HepG2 (cell line): ENCODE results near the gene GHRL. TPM values are rescaled to one million over a fixed set of nuclear protein-coding genes. Genes with fewer than 3 reads are reported as not detected.

Experiments used
- ATAC-seq: fragments of 200-7000 bp; cut with Tn5 transposase; 3 replicates; pipeline ENCODE4 v1.9.1; 2020; ENCODE audit warnings: mild to moderate bottlenecking, moderate library complexity
- BruUV-seq: library from RNA; stranded (reverse); fragments of 400-500 nt; replicated peaks from 2 replicates; lab custom pipeline; 2021; lab: Mats Ljungman, UMichigan
- CTCF ChIA-PET: fragments of 300-600 bp; formaldehyde crosslinking; extraction: SDS; loops from one replicate; lab custom pipeline; 2021; ENCODE audit warnings: low total read pairs, inconsistent platforms, low intra/inter-chr PET ratio; lab: Yijun Ruan, JAX
- POLR2A ChIA-PET: fragments of 350-600 bp; sonication (Branson Sonifier 250); formaldehyde crosslinking; loops from one replicate; lab custom pipeline; 2020; ENCODE audit warnings: antibody characterized with exemption, inconsistent platforms; lab: Yijun Ruan, JAX
- DNase-seq: peaks from one replicate; pipeline ENCODE4 v3.0.0-alpha.2; 2015; ENCODE audit warnings: low spot score
- FAIRE-seq: peaks from 3 replicates; lab custom pipeline; 2011; peaks lifted over from hg19 to GRCh38; lab: Jason Lieb, UNC
- H2AFZ ChIP-seq: one replicate; pipeline ENCODE4 v1.6.1; 2011; ENCODE audit warnings: low read length, inconsistent platforms
- H3K27ac ChIP-seq: fragments of 300-600 bp; 3 replicates; pipeline ENCODE4 v1.8.0; 2011; ENCODE audit warnings: mixed run types, mild to moderate bottlenecking, mixed read lengths, low read length, inconsistent platforms; ENCODE audit not compliant: insufficient read depth; ENCODE audit errors: extremely low read length
- H3K27me3 ChIP-seq, 2 experiments: fragments of 200-600 bp in 1 of 2; 2 replicates in 1 of 2; 3 replicates in 1 of 2; pipeline versions ENCODE4 v1.6.0 to v1.8.0; 2011; ENCODE audit warnings: low read length in 2 of 2, mild to moderate bottlenecking in 2 of 2, moderate library complexity in 2 of 2, inconsistent platforms in 1 of 2; ENCODE audit not compliant: insufficient read depth in 2 of 2, control insufficient read depth in 1 of 2
- H3K36me3 ChIP-seq, 2 experiments: fragments of 200-600 bp in 1 of 2; replicated peaks in 1 of 2; 2 replicates in 1 of 2; 3 replicates in 1 of 2; pipeline versions ENCODE4 v1.5.1 to v1.8.0; 2011; ENCODE audit warnings: low read length in 2 of 2, inconsistent platforms in 1 of 2; ENCODE audit not compliant: insufficient read depth in 2 of 2, control insufficient read depth in 1 of 2
- H3K4me1 ChIP-seq: 2 replicates; pipeline ENCODE4 v1.5.1; 2012; ENCODE audit warnings: low read length, inconsistent platforms; ENCODE audit not compliant: insufficient read depth
- H3K4me2 ChIP-seq: 2 replicates; pipeline ENCODE4 v1.6.0; 2011; ENCODE audit warnings: low read depth, low read length, inconsistent platforms
- H3K4me3 ChIP-seq, 3 experiments: fragments of 200-600 bp in 1 of 3; sonication (generic), shearing (Covaris generic) in 1 of 3; replicated peaks in 1 of 3; 2 replicates each; pipeline ENCODE4 v1.5.1; 2011 to 2016; ENCODE audit warnings: low read length in 3 of 3, inconsistent platforms in 2 of 3, low read depth in 2 of 3, mild to moderate bottlenecking in 2 of 3, control low read depth in 1 of 3, mixed read lengths in 1 of 3; ENCODE audit not compliant: insufficient read depth in 1 of 3
- H3K79me2 ChIP-seq: one replicate; pipeline ENCODE4 v1.6.1; 2011; ENCODE audit warnings: low read length, inconsistent platforms; ENCODE audit not compliant: insufficient read depth
- H3K9ac ChIP-seq: 2 replicates; pipeline ENCODE4 v1.6.0; 2011; ENCODE audit warnings: mild to moderate bottlenecking, low read depth, low read length, inconsistent platforms; ENCODE audit not compliant: insufficient read depth
- H3K9me3 ChIP-seq: 2 replicates; pipeline ENCODE4 v1.5.1; 2012; ENCODE audit warnings: mild to moderate bottlenecking, low read length
- H4K20me1 ChIP-seq: 2 replicates; pipeline ENCODE4 v1.6.0; 2011; ENCODE audit warnings: inconsistent platforms, mild to moderate bottlenecking, low read length, moderate library complexity; ENCODE audit not compliant: insufficient read depth
- GATAD2A ChIP-seq: IDR thresholded peaks from 2 replicates; pipeline ENCODE4 v1.6.1; 2016
- JUND ChIP-seq: sonication (generic); formaldehyde crosslinking; IDR thresholded peaks from 2 replicates; pipeline ENCODE4 v1.8.0; 2022; ENCODE audit warnings: mild to moderate bottlenecking, missing genetic modification reagents
- MAFF ChIP-seq: IDR thresholded peaks from 2 replicates; pipeline ENCODE4 v1.6.1; 2011; ENCODE audit warnings: low read depth, low read length, improper control_type of control experiment
- MYNN ChIP-seq: sonication (generic); formaldehyde crosslinking; IDR thresholded peaks from 2 replicates; pipeline ENCODE4 v1.4.0; 2020; ENCODE audit warnings: mild to moderate bottlenecking, low read depth, missing genetic modification reagents
- PHB2 ChIP-seq: fragments of 450-650 bp; IDR thresholded peaks from 2 replicates; pipeline ENCODE4 v1.6.1; 2018; ENCODE audit not compliant: partially characterized antibody
- SMARCE1 ChIP-seq: fragments of 450-650 bp; IDR thresholded peaks from 2 replicates; pipeline ENCODE4 v1.6.1; 2017; ENCODE audit warnings: borderline replicate concordance
- TEAD2 ChIP-seq: sonication (generic); formaldehyde crosslinking; IDR thresholded peaks from 2 replicates; pipeline ENCODE4 v1.9.0; 2021; ENCODE audit warnings: missing genetic modification reagents
- ZBTB21 ChIP-seq: sonication (generic); formaldehyde crosslinking; IDR thresholded peaks from 2 replicates; pipeline ENCODE4 v1.4.0; 2020; ENCODE audit warnings: missing genetic modification reagents
- ZNF337 ChIP-seq: sonication (generic); formaldehyde crosslinking; IDR thresholded peaks from 2 replicates; pipeline ENCODE4 v1.5.1; 2020; ENCODE audit warnings: missing genetic modification reagents, low read depth, mild to moderate bottlenecking, borderline replicate concordance
- ZNF468 ChIP-seq: sonication (generic); formaldehyde crosslinking; IDR thresholded peaks from 2 replicates; pipeline ENCODE4 v1.8.0; 2022; ENCODE audit warnings: mild to moderate bottlenecking, moderate library complexity, missing genetic modification reagents
- ZNF660 ChIP-seq: sonication (generic); formaldehyde crosslinking; IDR thresholded peaks from 2 replicates; pipeline ENCODE4 v1.5.1; 2020; ENCODE audit warnings: mild to moderate bottlenecking, low read depth, missing genetic modification reagents, borderline replicate concordance
- ZSCAN29 ChIP-seq: sonication (generic); formaldehyde crosslinking; conservative IDR thresholded peaks from 2 replicates; pipeline ENCODE4 v1.4.0; 2020; ENCODE audit warnings: mild to moderate bottlenecking, missing genetic modification reagents
- WGBS: methylation state at CpG from one replicate; pipeline ENCODE4 v1.1.6; 2017; ENCODE audit warnings: low lambda C conversion rate; 5-methylcytosine and 5-hydroxymethylcytosine counted together
- in situ Hi-C: cut with HindIII; loops from 2 replicates; pipeline ENCODE4 v1.10.0; 2017; ENCODE audit warnings: low pct_unique_long_range_greater_than_20kb; ENCODE audit not compliant: extremely low pct_ligation_motif_present
- intact Hi-C: fragments of 100-400 bp; cut with micrococcal nuclease; formaldehyde crosslinking; loops from one replicate; pipeline ENCODE4 v1.10.0; 2022; ENCODE audit not compliant: unreplicated experiment
- polyA plus RNA-seq, 8 experiments: library from polyadenylated mRNA; depleted of rRNA in 3 of 8; stranded (reverse) in 7 of 8; unstranded in 1 of 8; fragments of >200 nt; fragmentation: Illumina TruSeq in 4 of 8; extraction: Trizol in 4 of 8; gene quantifications; 2 replicates each; pipeline versions ENCODE4 v1.2.1 to v1.2.3, GENCODE V29; 2011 to 2016; ENCODE audit warnings: low read depth in 4 of 8, missing spikeins in 1 of 8, mixed read lengths in 1 of 8; ENCODE audit not compliant: insufficient read depth in 1 of 8
- total RNA-seq, 5 experiments: library from RNA; depleted of rRNA; stranded (reverse); fragments of >200 nt; fragmentation: Illumina TruSeq; extraction: Trizol; gene quantifications; 2 replicates each; pipeline ENCODE4 v1.2.3, GENCODE V29; 2016; ENCODE audit warnings: low read depth in 1 of 5
- TF ChIP-seq, protein P1 (sequence below): sonication (generic); formaldehyde crosslinking; IDR thresholded peaks from 2 replicates; pipeline ENCODE4 v1.8.0; 2022; ENCODE audit warnings: mild to moderate bottlenecking, missing genetic modification reagents, moderate library complexity

Gene GHRL
- total and polyA plus RNA-seq, 2 of the 13 experiments (the other 11 are each of a cell fraction or from before 2014, with no cell fraction given) = 0.09 TPM; not detected in 1

DNA sequence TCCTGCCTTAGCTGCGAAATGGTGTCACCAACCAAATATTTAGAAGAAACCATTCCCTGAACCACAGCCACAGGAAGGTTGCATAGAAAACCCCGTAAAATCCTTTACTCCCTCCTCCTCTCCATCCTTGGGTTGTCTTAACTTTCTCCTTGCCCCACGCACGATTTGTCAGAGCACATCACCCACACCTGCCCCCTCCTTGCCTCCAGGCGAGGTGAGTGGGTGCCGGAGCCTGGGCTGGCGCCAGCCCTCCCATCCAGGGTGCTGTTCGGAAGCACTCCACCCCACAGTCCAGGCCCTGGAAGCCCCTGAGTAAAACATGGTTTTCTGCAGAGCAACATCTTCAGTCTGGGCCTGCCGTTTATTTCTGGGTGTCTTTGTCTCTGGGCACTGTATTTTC lies 3.7 kb downstream of the GHRL start:
- CTCF ChIA-PET = no interaction called here
- Histone ChIP-seq H3K79me2 (no peaks in the 10 kb centered on the region), H3K27ac (no peak overlapping the region), H3K4me1 (peaks cover 33% of the 10 kb centered on the region), H3K36me3 (peaks cover 8 to 19% of the 10 kb centered on the region in 2 experiments; a peak in 4 of 5 replicates), H3K4me2 (no peak overlapping the region), H3K27me3 (no peaks in the 10 kb centered on the region), H4K20me1 (no peaks in the 10 kb centered on the region), H2AFZ (no peak overlapping the region), H3K4me3 (no peak overlapping the region), H3K9me3 (no peaks in the 10 kb centered on the region), H3K9ac (no peak overlapping the region)
- intact Hi-C loops (no loop called here), in situ Hi-C loops (no loop called here)
- DNase-seq (no peak), FAIRE-seq (no peak), ATAC-seq (no peak)
- TF ChIP-seq ZNF337 (no peak), GATAD2A (CRISPR knock-in tag) (no peak), ZNF660 (CRISPR knock-in tag) (no peak), ZNF468 (CRISPR knock-in tag) (no peak), ZBTB21 (CRISPR knock-in tag) (no peak)
- TF ChIP-seq, protein P1, sequence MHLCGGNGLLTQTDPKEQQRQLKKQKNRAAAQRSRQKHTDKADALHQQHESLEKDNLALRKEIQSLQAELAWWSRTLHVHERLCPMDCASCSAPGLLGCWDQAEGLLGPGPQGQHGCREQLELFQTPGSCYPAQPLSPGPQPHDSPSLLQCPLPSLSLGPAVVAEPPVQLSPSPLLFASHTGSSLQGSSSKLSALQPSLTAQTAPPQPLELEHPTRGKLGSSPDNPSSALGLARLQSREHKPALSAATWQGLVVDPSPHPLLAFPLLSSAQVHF (CRISPR knock-in tag) = no peak
- 88% methylated on average over 7 of the region's 9 CpGs for WGBS
- BruUV-seq = no TSS peak
- POLR2A ChIA-PET = interaction anchor here (1.6 kb wide), 1 partner anchor 24 kb away, joined by 3 read pairs; no protein-coding TSS in a partner anchor

DNA sequence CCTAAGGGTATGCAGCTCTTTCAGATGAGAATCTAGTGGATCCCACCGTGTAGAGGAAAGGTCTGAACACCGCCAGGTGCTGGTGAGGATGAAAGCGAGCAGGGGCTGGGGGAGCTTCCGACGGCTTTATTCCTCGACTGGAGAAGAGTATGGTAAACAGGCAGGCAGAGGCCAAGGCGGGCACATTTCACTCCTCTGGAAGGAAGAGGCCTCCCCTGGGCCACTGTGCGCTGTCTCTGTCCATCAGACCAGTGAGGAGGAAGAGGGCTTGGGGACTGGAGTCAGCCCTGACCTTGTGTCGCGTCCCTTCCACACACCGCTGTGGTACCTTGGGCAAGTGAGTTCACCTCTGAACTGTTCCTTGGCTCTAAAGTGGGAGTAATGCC lies 4.2 kb downstream of the GHRL start:
- peaks cover 28% of the 10 kb centered on the region for H3K4me1 ChIP-seq
- no peak overlapping the region for H2AFZ ChIP-seq
- H3K4me3 ChIP-seq = no peak overlapping the region
- no peak for FAIRE-seq
- POLR2A ChIA-PET = no interaction called here
- ATAC-seq = no peak
- no peaks in the 10 kb centered on the region for H3K9me3 ChIP-seq
- BruUV-seq = no TSS peak
- WGBS = 100% methylated on average over 9 of the region's 11 CpGs
- no peaks in the 10 kb centered on the region for H3K27me3 ChIP-seq
- no peak for DNase-seq
- in situ Hi-C loops = no loop called here
- H3K4me2 ChIP-seq = no peak overlapping the region
- H3K9ac ChIP-seq = no peak overlapping the region
- intact Hi-C loops = no loop called here
- no peak overlapping the region for H3K27ac ChIP-seq
- no peaks in the 10 kb centered on the region for H3K79me2 ChIP-seq
- H4K20me1 ChIP-seq = no peaks in the 10 kb centered on the region
- TF ChIP-seq SMARCE1 = no peak
- TF ChIP-seq TEAD2 (CRISPR knock-in tag) = no peak
- no peak for TF ChIP-seq PHB2
- TF ChIP-seq MAFF = no peak
- no peak for TF ChIP-seq MYNN
- TF ChIP-seq ZSCAN29 = no peak
- TF ChIP-seq JUND (CRISPR knock-in tag) = no peak
- TF ChIP-seq, all 625 proteins: peak for 0
- CTCF ChIA-PET = no interaction called here
- H3K36me3 ChIP-seq = peaks cover 10 to 23% of the 10 kb centered on the region in 2 experiments; a peak in 4 of 5 replicates
